ENCODE measurements around the gene PDE4D. TPM values are rescaled to one million over a fixed set of nuclear protein-coding genes. Genes with fewer than 3 reads are reported as not detected.

Gene PDE4D
- total RNA-seq, 1 donor from 2014 or later, result 14.2 TPM

DNA sequence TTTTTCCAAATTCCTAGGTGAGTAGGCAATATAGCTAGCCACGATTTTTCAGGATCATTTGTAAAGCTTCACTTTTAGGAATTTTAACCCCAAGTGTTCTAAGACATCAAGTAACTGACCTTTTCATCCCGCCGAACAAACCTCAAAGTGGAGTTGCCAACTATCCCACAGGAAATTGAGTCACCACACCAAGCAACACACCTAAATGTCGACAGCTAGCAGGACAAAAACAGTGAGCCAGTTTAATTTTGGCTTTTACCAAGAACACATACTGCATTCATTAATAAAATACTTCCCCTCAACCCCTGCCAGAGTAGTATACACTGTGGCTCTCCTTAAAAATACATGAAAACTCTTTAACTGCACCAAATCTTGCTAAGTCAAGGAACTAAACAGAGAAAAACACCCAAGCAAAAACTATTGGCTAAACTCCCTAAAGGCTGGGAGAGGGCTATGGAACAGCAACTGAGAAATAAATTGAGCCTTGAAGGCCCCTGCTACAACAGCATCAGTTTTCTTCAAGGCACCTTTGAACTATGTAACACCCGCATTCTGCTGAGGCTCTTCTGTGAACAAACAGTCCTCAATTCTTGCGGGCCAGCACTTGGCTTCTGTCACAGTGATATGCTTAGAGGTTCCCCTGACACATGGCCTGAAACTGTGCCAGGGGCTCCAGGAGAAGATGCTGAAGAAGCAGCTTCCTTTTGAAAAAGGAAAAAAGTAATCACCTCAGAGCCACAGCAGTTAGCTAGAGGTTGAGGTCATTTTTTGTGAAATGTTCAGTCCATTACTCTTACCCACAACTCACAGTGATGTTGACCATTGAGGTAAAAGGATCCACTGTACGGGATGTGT, 851.1 kb downstream of the PDE4D start:
- peaks cover 25% of the 10 kb centered on the region for H3K4me1 ChIP-seq (ENCODE audit: insufficient read depth, low read length)
- Mint-ChIP-seq H3K27me3 (ENCODE audit: low read depth, unreplicated experiment) (no peaks in the 10 kb centered on the region), H3K9me3 (ENCODE audit: unreplicated experiment) (no peaks in the 10 kb centered on the region), H3K27ac (ENCODE audit: unreplicated experiment) (peak overlapping the region; percentile 28), H3K4me3 (ENCODE audit: unreplicated experiment) (peak overlapping the region; percentile 2), H3K36me3 (ENCODE audit: low read depth, unreplicated experiment) (no peaks in the 10 kb centered on the region), H3K4me1 (ENCODE audit: low read depth, unreplicated experiment) (peaks cover 14% of the 10 kb centered on the region)
- FAIRE-seq, result peak; percentile 20
- H3K4me2 ChIP-seq (ENCODE audit: low read length), result peak overlapping the region; percentile 70
- no peaks in the 10 kb centered on the region for H4K20me1 ChIP-seq (ENCODE audit: insufficient read depth, low read length)
- H3K27me3 ChIP-seq (ENCODE audit: insufficient read depth, low read length), result peaks cover 5% of the 10 kb centered on the region
- peak; percentile 89 for DNase-seq (ENCODE audit: low read depth)
- H2AFZ ChIP-seq (ENCODE audit: low read depth, low read length), result no peak overlapping the region
- H3K9me3 ChIP-seq (ENCODE audit: insufficient read depth, low read depth, low read length), result no peaks in the 10 kb centered on the region
- no peaks in the 10 kb centered on the region for H3K79me2 ChIP-seq (ENCODE audit: insufficient read depth, low read length)
- TF ChIP-seq, protein P1, sequence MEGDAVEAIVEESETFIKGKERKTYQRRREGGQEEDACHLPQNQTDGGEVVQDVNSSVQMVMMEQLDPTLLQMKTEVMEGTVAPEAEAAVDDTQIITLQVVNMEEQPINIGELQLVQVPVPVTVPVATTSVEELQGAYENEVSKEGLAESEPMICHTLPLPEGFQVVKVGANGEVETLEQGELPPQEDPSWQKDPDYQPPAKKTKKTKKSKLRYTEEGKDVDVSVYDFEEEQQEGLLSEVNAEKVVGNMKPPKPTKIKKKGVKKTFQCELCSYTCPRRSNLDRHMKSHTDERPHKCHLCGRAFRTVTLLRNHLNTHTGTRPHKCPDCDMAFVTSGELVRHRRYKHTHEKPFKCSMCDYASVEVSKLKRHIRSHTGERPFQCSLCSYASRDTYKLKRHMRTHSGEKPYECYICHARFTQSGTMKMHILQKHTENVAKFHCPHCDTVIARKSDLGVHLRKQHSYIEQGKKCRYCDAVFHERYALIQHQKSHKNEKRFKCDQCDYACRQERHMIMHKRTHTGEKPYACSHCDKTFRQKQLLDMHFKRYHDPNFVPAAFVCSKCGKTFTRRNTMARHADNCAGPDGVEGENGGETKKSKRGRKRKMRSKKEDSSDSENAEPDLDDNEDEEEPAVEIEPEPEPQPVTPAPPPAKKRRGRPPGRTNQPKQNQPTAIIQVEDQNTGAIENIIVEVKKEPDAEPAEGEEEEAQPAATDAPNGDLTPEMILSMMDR (IDR thresholded peaks at IDR 0.05; ENCODE audit: insufficient read depth, low read depth, low read length), result no peak
- TF ChIP-seq EZH2 (IDR thresholded peaks at IDR 0.05; ENCODE audit: insufficient read depth, low read length), result no peak
- no peaks in the 10 kb centered on the region for H3K36me3 ChIP-seq (ENCODE audit: insufficient read depth, low read length)
- H3K4me3 ChIP-seq (ENCODE audit: insufficient read depth, low read depth, low read length), result no peak overlapping the region
- H3K27ac ChIP-seq (ENCODE audit: low read depth, low read length), result peak overlapping the region; percentile 36
- H3K9ac ChIP-seq (ENCODE audit: low read length), result no peak overlapping the region

DNA sequence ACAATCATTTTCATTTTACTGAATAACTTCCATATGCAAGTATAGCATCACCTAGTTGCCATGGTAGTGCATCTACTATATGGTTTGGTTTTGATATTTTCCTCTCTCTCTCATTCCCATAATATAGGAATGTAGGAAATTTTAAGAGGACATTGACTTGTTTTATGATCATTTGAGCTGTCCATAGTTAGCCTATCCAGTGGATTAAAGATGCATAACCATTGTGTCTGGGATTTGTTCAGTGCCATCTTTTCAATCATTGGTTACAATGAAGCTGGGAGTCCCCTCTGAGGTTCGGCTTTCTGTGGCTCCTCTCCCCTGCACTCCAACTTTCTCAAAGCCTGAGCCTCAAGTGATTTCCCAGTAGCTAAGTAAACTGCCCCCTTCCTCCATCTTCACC, 852.2 kb downstream of the PDE4D start:
- H3K27ac Mint-ChIP-seq (ENCODE audit: unreplicated experiment), result no peak overlapping the region
- no peak for TF ChIP-seq EZH2 (IDR thresholded peaks at IDR 0.05; ENCODE audit: insufficient read depth, low read length)
- H3K36me3 Mint-ChIP-seq (ENCODE audit: low read depth, unreplicated experiment), result no peaks in the 10 kb centered on the region
- H3K27me3 Mint-ChIP-seq (ENCODE audit: low read depth, unreplicated experiment), result no peaks in the 10 kb centered on the region
- FAIRE-seq, result no peak
- Histone ChIP-seq H3K4me3 (ENCODE audit: insufficient read depth, low read depth, low read length) (no peak overlapping the region), H3K36me3 (ENCODE audit: insufficient read depth, low read length) (no peaks in the 10 kb centered on the region), H3K9ac (ENCODE audit: low read length) (no peak overlapping the region), H4K20me1 (ENCODE audit: insufficient read depth, low read length) (no peaks in the 10 kb centered on the region), H3K4me1 (ENCODE audit: insufficient read depth, low read length) (peaks cover 25% of the 10 kb centered on the region), H3K4me2 (ENCODE audit: low read length) (peak overlapping the region; percentile 70), H3K27ac (ENCODE audit: low read depth, low read length) (no peak overlapping the region), H3K79me2 (ENCODE audit: insufficient read depth, low read length) (no peaks in the 10 kb centered on the region), H3K9me3 (ENCODE audit: insufficient read depth, low read depth, low read length) (no peaks in the 10 kb centered on the region), H2AFZ (ENCODE audit: low read depth, low read length) (no peak overlapping the region), H3K27me3 (ENCODE audit: insufficient read depth, low read length) (peaks cover 5% of the 10 kb centered on the region)
- no peak for DNase-seq (ENCODE audit: low read depth)
- no peak overlapping the region for H3K4me3 Mint-ChIP-seq (ENCODE audit: unreplicated experiment)
- peaks cover 19% of the 10 kb centered on the region for H3K4me1 Mint-ChIP-seq (ENCODE audit: low read depth, unreplicated experiment)
- H3K9me3 Mint-ChIP-seq (ENCODE audit: unreplicated experiment), result no peaks in the 10 kb centered on the region

DNA sequence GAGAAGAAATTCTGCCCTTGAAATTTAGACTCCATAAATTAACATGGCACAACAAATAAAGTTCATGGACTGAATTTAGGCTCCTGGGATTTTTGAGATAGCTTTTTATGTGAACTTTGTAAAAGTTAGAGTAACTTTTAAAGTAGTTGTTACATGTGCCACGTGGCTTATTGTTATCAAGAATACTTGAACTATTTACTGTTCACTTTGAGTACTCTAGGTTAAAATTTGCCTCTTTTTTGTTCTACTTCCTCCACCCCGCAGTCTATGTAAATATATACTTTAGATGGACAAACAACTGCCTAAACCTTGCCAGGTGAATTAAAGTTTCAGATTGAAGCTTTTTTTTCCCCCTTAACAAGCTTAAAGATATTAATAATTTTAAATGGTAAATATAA, 852.7 kb downstream of the PDE4D start:
- no peak overlapping the region for H3K4me3 Mint-ChIP-seq (ENCODE audit: unreplicated experiment)
- no peak overlapping the region for H3K4me3 ChIP-seq (ENCODE audit: insufficient read depth, low read depth, low read length)

More for the DNA sequence above, 852.7 kb downstream of the PDE4D start:
- FAIRE-seq (no peak), DNase-seq (ENCODE audit: low read depth) (no peak)
- H2AFZ ChIP-seq (ENCODE audit: low read depth, low read length), result no peak overlapping the region
- no peak overlapping the region for H3K27ac ChIP-seq (ENCODE audit: low read depth, low read length)
- H3K4me2 ChIP-seq (ENCODE audit: low read length), result no peak overlapping the region
- Mint-ChIP-seq H3K36me3 (ENCODE audit: low read depth, unreplicated experiment) (no peaks in the 10 kb centered on the region), H3K4me1 (ENCODE audit: low read depth, unreplicated experiment) (peaks cover 23% of the 10 kb centered on the region), H3K9me3 (ENCODE audit: unreplicated experiment) (no peaks in the 10 kb centered on the region), H3K27ac (ENCODE audit: unreplicated experiment) (no peak overlapping the region), H3K27me3 (ENCODE audit: low read depth, unreplicated experiment) (no peaks in the 10 kb centered on the region)
- no peaks in the 10 kb centered on the region for H3K9me3 ChIP-seq (ENCODE audit: insufficient read depth, low read depth, low read length)
- no peaks in the 10 kb centered on the region for H3K36me3 ChIP-seq (ENCODE audit: insufficient read depth, low read length)
- TF ChIP-seq EZH2 (IDR thresholded peaks at IDR 0.05; ENCODE audit: insufficient read depth, low read length), result no peak
- TF ChIP-seq, protein P1 (IDR thresholded peaks at IDR 0.05; ENCODE audit: insufficient read depth, low read depth, low read length), result no peak
- no peaks in the 10 kb centered on the region for H4K20me1 ChIP-seq (ENCODE audit: insufficient read depth, low read length)
- H3K79me2 ChIP-seq (ENCODE audit: insufficient read depth, low read length), result no peaks in the 10 kb centered on the region
- no peak overlapping the region for H3K9ac ChIP-seq (ENCODE audit: low read length)
- peaks cover 28% of the 10 kb centered on the region for H3K4me1 ChIP-seq (ENCODE audit: insufficient read depth, low read length)
- H3K27me3 ChIP-seq (ENCODE audit: insufficient read depth, low read length), result peaks cover 5% of the 10 kb centered on the region

Data from astrocyte (in vitro differentiated cells and primary cell).